IMR-90 (cell line): ENCODE results near the gene BOD1. TPM values are rescaled to one million over a fixed set of nuclear protein-coding genes. Genes with fewer than 3 reads are reported as not detected.

Source experiments
- ATAC-seq: fragments of 200-7000 bp; cut with Tn5 transposase; 2 replicates; pipeline ENCODE4 v1.9.1; 2020; ENCODE audit warnings: low read depth, mild to moderate bottlenecking, moderate library complexity
- BruUV-seq: library from RNA; stranded (reverse); fragments of 400-500 nt; replicated peaks from 2 replicates; lab custom pipeline; 2021; lab: Mats Ljungman, UMichigan
- CTCF ChIA-PET: fragments of 300-600 bp; formaldehyde crosslinking; extraction: SDS; loops from one replicate; lab custom pipeline; 2021; ENCODE audit warnings: antibody characterized with exemption; lab: Yijun Ruan, JAX
- POLR2A ChIA-PET: fragments of 300-600 bp; sonication (Branson Sonifier 250); formaldehyde crosslinking; loops from one replicate; lab custom pipeline; 2022; ENCODE audit warnings: antibody characterized with exemption; ENCODE audit not compliant: unreplicated experiment; lab: Charles Lee
- DNase-seq: peaks from one replicate; pipeline ENCODE4 v3.0.0; 2013
- H2AFZ ChIP-seq: replicated peaks from 2 replicates; pipeline ENCODE3; 2013; ENCODE audit warnings: low read length, mild to moderate bottlenecking; ENCODE audit not compliant: poor library complexity
- H2AK5ac ChIP-seq: 2 replicates; pipeline ENCODE4 v1.6.1; 2013; ENCODE audit warnings: low read depth, low read length, inconsistent platforms
- H2AK9ac ChIP-seq: replicated peaks from 2 replicates; pipeline ENCODE3; 2013; ENCODE audit warnings: mild to moderate bottlenecking, low read depth, low read length, moderate library complexity; ENCODE audit not compliant: poor library complexity
- H2BK120ac ChIP-seq: 2 replicates; pipeline ENCODE4 v1.6.1; 2013; ENCODE audit warnings: low read depth, low read length, inconsistent platforms
- H2BK15ac ChIP-seq: 3 replicates; pipeline ENCODE4 v1.6.1; 2013; ENCODE audit warnings: low read depth, low read length, inconsistent platforms
- H2BK20ac ChIP-seq: 2 replicates; pipeline ENCODE4 v1.6.1; 2013; ENCODE audit warnings: low read depth, mild to moderate bottlenecking, inconsistent platforms, low read length, moderate library complexity
- H2BK5ac ChIP-seq: 2 replicates; pipeline ENCODE4 v1.6.1; 2013; ENCODE audit warnings: mild to moderate bottlenecking, low read depth, low read length, inconsistent platforms; ENCODE audit not compliant: poor library complexity, severe bottlenecking
- H3K14ac ChIP-seq: replicated peaks from 2 replicates; pipeline ENCODE4 v1.6.1; 2013; ENCODE audit warnings: low read depth, low read length, inconsistent platforms
- H3K18ac ChIP-seq: 2 replicates; pipeline ENCODE4 v1.6.1; 2013; ENCODE audit warnings: low read depth, low read length, control low read depth
- H3K23ac ChIP-seq: 2 replicates; pipeline ENCODE4 v1.6.1; 2013; ENCODE audit warnings: low read depth, low read length, inconsistent platforms
- H3K27ac ChIP-seq: 2 replicates; pipeline ENCODE4 v1.5.1; 2013; ENCODE audit warnings: mild to moderate bottlenecking, control low read depth, low read length; ENCODE audit not compliant: insufficient read depth
- H3K27me3 ChIP-seq: 2 replicates; pipeline ENCODE4 v1.6.1; 2013; ENCODE audit warnings: low read length; ENCODE audit not compliant: control insufficient read depth, insufficient read depth
- H3K36me3 ChIP-seq: 2 replicates; pipeline ENCODE4 v1.6.1; 2013; ENCODE audit warnings: low read length, mixed read lengths; ENCODE audit not compliant: control insufficient read depth, insufficient read depth
- H3K4ac ChIP-seq: 2 replicates; pipeline ENCODE4 v1.6.1; 2013; ENCODE audit warnings: low read depth, low read length, inconsistent platforms
- H3K4me1 ChIP-seq: 2 replicates; pipeline ENCODE4 v1.6.1; 2013; ENCODE audit warnings: low read length, mixed read lengths; ENCODE audit not compliant: control insufficient read depth, insufficient read depth
- H3K4me2 ChIP-seq: 2 replicates; pipeline ENCODE4 v1.6.1; 2013; ENCODE audit warnings: low read depth, mild to moderate bottlenecking, control low read depth, low read length, moderate library complexity
- H3K4me3 ChIP-seq: 2 replicates; pipeline ENCODE4 v1.5.1; 2013; ENCODE audit warnings: low read depth, mild to moderate bottlenecking, control low read depth, low read length, moderate library complexity; ENCODE audit not compliant: insufficient read depth
- H3K56ac ChIP-seq: 2 replicates; pipeline ENCODE4 v1.6.1; 2013; ENCODE audit warnings: low read length, inconsistent platforms; ENCODE audit not compliant: insufficient read depth; ENCODE audit errors: extremely low read depth
- H3K79me1 ChIP-seq, 2 experiments: 2 replicates each; pipeline ENCODE4 v1.6.1; 2013; ENCODE audit warnings: low read length in 2 of 2, inconsistent platforms in 1 of 2, low read depth in 1 of 2
- H3K9ac ChIP-seq: 2 replicates; pipeline ENCODE4 v1.6.1; 2013; ENCODE audit warnings: low read depth, low read length, control low read depth
- H3K9me1 ChIP-seq: 2 replicates; pipeline ENCODE4 v1.6.1; 2013; ENCODE audit warnings: low read length, inconsistent platforms; ENCODE audit not compliant: insufficient read depth
- H3K9me3 ChIP-seq: 2 replicates; pipeline ENCODE4 v1.6.1; 2013; ENCODE audit warnings: low read length; ENCODE audit not compliant: control insufficient read depth, insufficient read depth
- H4K20me1 ChIP-seq: 2 replicates; pipeline ENCODE4 v1.6.1; 2013; ENCODE audit warnings: low read length, inconsistent platforms; ENCODE audit not compliant: insufficient read depth
- H4K5ac ChIP-seq: 2 replicates; pipeline ENCODE4 v1.6.1; 2013; ENCODE audit warnings: mild to moderate bottlenecking, low read depth, low read length, control low read depth
- H4K8ac ChIP-seq, 2 experiments: 2 replicates each; pipeline ENCODE4 v1.6.1; 2013; ENCODE audit warnings: low read depth in 2 of 2, low read length in 2 of 2, control low read depth in 1 of 2, inconsistent platforms in 1 of 2
- H4K91ac ChIP-seq: 2 replicates; pipeline ENCODE4 v1.6.1; 2013; ENCODE audit warnings: low read depth, low read length, inconsistent platforms; ENCODE audit not compliant: insufficient read depth
- CTCF ChIP-seq: conservative IDR thresholded peaks from 2 replicates; pipeline ENCODE4 v1.5.1; 2012; ENCODE audit warnings: mild to moderate bottlenecking, low read depth, low read length, improper control_type of control experiment
- RAD21 ChIP-seq: IDR thresholded peaks from 2 replicates; pipeline ENCODE4 v1.6.1; 2012; ENCODE audit warnings: low read length, improper control_type of control experiment
- SMC3 ChIP-seq: fragments of 150-350 bp; IDR thresholded peaks from 2 replicates; pipeline ENCODE4 v1.6.1; 2016; ENCODE audit warnings: low read depth, mild to moderate bottlenecking, antibody characterized with exemption, low read length, moderate library complexity
- WGBS, 2 experiments: methylation state at CpG; one replicate each; pipeline versions ENCODE4 v1.1.5 to v1.1.7; 2013; ENCODE audit warnings: missing lambda C conversion rate in 2 of 2; ENCODE audit not compliant: insufficient read length in 1 of 2; ENCODE audit errors: extremely low coverage in 2 of 2; 5-methylcytosine and 5-hydroxymethylcytosine counted together
- dilution Hi-C: fragments of 300-500 bp; cut with HindIII; formaldehyde crosslinking; loops from one replicate; pipeline ENCODE4 v1.14.3; 2018; ENCODE audit warnings: low sequenced_read_pairs; ENCODE audit not compliant: unreplicated experiment
- in situ Hi-C: fragments of 300-500 bp; cut with MboI; formaldehyde crosslinking; loops from 3 replicates; pipeline ENCODE4 v1.14.3; 2019; ENCODE audit warnings: low sequenced_read_pairs, inconsistent platforms, mixed read lengths
- intact Hi-C: fragments of 100-400 bp; cut with micrococcal nuclease; formaldehyde crosslinking; loops from 2 replicates; pipeline ENCODE4 v1.10.0; 2022
- polyA plus RNA-seq, 3 experiments: library from polyadenylated mRNA; depleted of rRNA; stranded (reverse); fragments of >200 nt; gene quantifications; 2 replicates each; pipeline ENCODE4 v1.2.3, GENCODE V29; 2012; ENCODE audit warnings: low replicate concordance in 1 of 3
- total RNA-seq: library from RNA; depleted of rRNA; stranded (reverse); fragments of >200 nt; gene quantifications from 2 replicates; pipeline ENCODE4 v1.2.3, GENCODE V29; 2012

Gene BOD1
- total and polyA plus RNA-seq, 2 of the 4 experiments (the other 2 are of a cell fraction), result 57.9 to 71.7 TPM

- peaks cover 4% of the 10 kb centered on the region; the same call in 1 of the 2 replicates for H3K36me3 ChIP-seq
- POLR2A ChIA-PET, result no interaction called here
Measured at GRCh38 chr5:173592050-173592669, 24.3 kb downstream of the BOD1 start.

More at GRCh38 chr5:173592050-173592669, 24.3 kb downstream of the BOD1 start:
- Histone ChIP-seq H3K9me1 (peaks cover 3% of the 10 kb centered on the region; the same call in 1 of the 2 replicates), H2BK5ac (no peak overlapping the region), H3K27me3 (no peaks in the 10 kb centered on the region), H3K9ac (no peak overlapping the region), H3K9me3 (peaks cover 11% of the 10 kb centered on the region), H2AK9ac (no peak overlapping the region), H4K20me1 (no peaks in the 10 kb centered on the region), H3K14ac (no peak overlapping the region), H3K27ac (no peak overlapping the region), H2BK15ac (no peak overlapping the region), H3K79me1 (no peaks in the 10 kb centered on the region), H3K23ac (no peak overlapping the region), H4K5ac (no peak overlapping the region), H3K4me1 (peaks cover 5% of the 10 kb centered on the region), H4K91ac (no peak overlapping the region), H3K56ac (no peak overlapping the region), H2AFZ (no peak overlapping the region), H2BK20ac (no peak overlapping the region), H3K4me2 (no peak overlapping the region), H3K4ac (no peak overlapping the region), H3K4me3 (no peak overlapping the region), H4K8ac (no peak overlapping the region), H2BK120ac (no peak overlapping the region), H3K18ac (no peak overlapping the region), H2AK5ac (no peak overlapping the region)
- TF ChIP-seq SMC3 (no peak), CTCF (peak; percentile 32; the same call in 1 of the 2 replicates), RAD21 (peak; percentile 14; the same call in 1 of the 2 replicates)
- DNase-seq, result no peak
- in situ Hi-C loops, result loop anchor here (25.0 kb wide), 2 partner anchors 430 to 880 kb away; no protein-coding TSS in a partner anchor
- ATAC-seq, result no peak
- BruUV-seq, result no TSS peak
- dilution Hi-C loops, result no loop called here
- intact Hi-C loops, result no loop called here
- CTCF ChIA-PET, result interaction anchor here (1.1 kb wide), 1 partner anchor 10 kb away, joined by 3 read pairs; no protein-coding TSS in a partner anchor
- no CpG with 5 or more reads among the region's 2 CpGs for WGBS, 2 experiments
